CD4-positive, alpha-beta T cell (primary cell): ENCODE data around the gene TCF4. TPM values are rescaled to one million over a fixed set of nuclear protein-coding genes. Genes with fewer than 3 reads are reported as not detected.

Source experiments
- ATAC-seq: fragments of 200-7000 bp; cut with Tn5 transposase; one replicate; pipeline ENCODE4 v1.10.0; 2022; ENCODE audit warnings: mild to moderate bottlenecking; ENCODE audit not compliant: poor library complexity
- CTCF ChIA-PET: fragments of 350-600 bp; sonication (Branson Sonifier 250); formaldehyde crosslinking; loops from one replicate; lab custom pipeline; 2021; ENCODE audit warnings: antibody characterized with exemption, inconsistent platforms; lab: Charles Lee
- POLR2A ChIA-PET: fragments of 350-600 bp; sonication (Branson Sonifier 250); formaldehyde crosslinking; loops from one replicate; lab custom pipeline; 2021; ENCODE audit warnings: antibody characterized with exemption, inconsistent platforms; lab: Charles Lee
- DNase-seq, 14 experiments: peaks; one replicate each; pipeline ENCODE4 v3.0.0-alpha.2; 2013 to 2020; ENCODE audit warnings: mixed read lengths in 2 of 14
- H3K27ac ChIP-seq, 2 donors: one replicate each; pipeline versions ENCODE4 v1.5.1 to v1.7.0; 2013; ENCODE audit warnings: low read length in 2 of 2, low read depth in 1 of 2, mild to moderate bottlenecking in 1 of 2
- H3K27me3 ChIP-seq, 2 experiments: 1 replicate in 1 of 2; 2 replicates in 1 of 2; pipeline versions ENCODE4 v1.6.1 to v1.7.0; 2013; ENCODE audit warnings: low read length in 2 of 2, control low read depth in 1 of 2, mild to moderate bottlenecking in 1 of 2, moderate library complexity in 1 of 2; ENCODE audit not compliant: insufficient read depth in 2 of 2, control insufficient read depth in 1 of 2
- H3K36me3 ChIP-seq: one replicate; pipeline ENCODE4 v1.6.1; 2013; ENCODE audit warnings: low read length, control low read depth; ENCODE audit not compliant: insufficient read depth
- H3K4me1 ChIP-seq: one replicate; pipeline ENCODE4 v1.6.1; 2013; ENCODE audit warnings: low read length, control low read depth; ENCODE audit not compliant: insufficient read depth
- H3K4me3 ChIP-seq: one replicate; pipeline ENCODE4 v1.5.1; 2013; ENCODE audit warnings: mild to moderate bottlenecking, low read length, moderate library complexity
- H3K9me3 ChIP-seq, 2 experiments: 1 replicate in 1 of 2; 2 replicates in 1 of 2; pipeline versions ENCODE4 v1.6.1 to v1.7.0; 2013; ENCODE audit warnings: low read length in 2 of 2, mild to moderate bottlenecking in 2 of 2, control low read depth in 1 of 2, moderate library complexity in 1 of 2; ENCODE audit not compliant: control insufficient read depth in 1 of 2, insufficient read depth in 1 of 2
- H3K27ac Mint-ChIP-seq: one replicate; pipeline ENCODE4 v1.8.0; 2020; ENCODE audit warnings: mixed read lengths
- H3K27me3 Mint-ChIP-seq: one replicate; pipeline ENCODE4 v1.8.0; 2021; ENCODE audit warnings: mixed read lengths
- H3K36me3 Mint-ChIP-seq: one replicate; pipeline ENCODE4 v1.8.0; 2021; ENCODE audit warnings: low read depth, mixed read lengths
- H3K4me1 Mint-ChIP-seq: one replicate; pipeline ENCODE4 v1.8.0; 2021; ENCODE audit warnings: low read depth, mixed read lengths
- H3K4me3 Mint-ChIP-seq: one replicate; pipeline ENCODE4 v1.8.0; 2020; ENCODE audit warnings: mild to moderate bottlenecking, mixed read lengths
- H3K9me3 Mint-ChIP-seq: one replicate; pipeline ENCODE4 v1.8.0; 2020; ENCODE audit warnings: mixed read lengths
- intact Hi-C, 2 experiments: fragments of 100-400 bp; cut with DNase I in 1 of 2; cut with micrococcal nuclease in 1 of 2; formaldehyde crosslinking; loops; one replicate each; pipeline versions ENCODE4 v1.15.1 to v1.9.0; 2023 to 2025; cut with DNase I, micrococcal nuclease
- total RNA-seq, 174 experiments: library from RNA in 2 of 174; stranded (reverse) in 2 of 174; gene quantifications; one replicate each; pipeline ENCODE4 v1.2.3 and lab custom pipeline; 2021 to 2026
- TF ChIP-seq, protein P1 (sequence below): fragments of 200-600 bp; IDR thresholded peaks from one replicate; pipeline ENCODE4 v1.8.0; 2022; ENCODE audit warnings: antibody characterized with exemption, mild to moderate bottlenecking

TCF4 gene
- total RNA-seq, 2 experiments from 2014 or later: 3.0 to 3.2 TPM

DNA sequence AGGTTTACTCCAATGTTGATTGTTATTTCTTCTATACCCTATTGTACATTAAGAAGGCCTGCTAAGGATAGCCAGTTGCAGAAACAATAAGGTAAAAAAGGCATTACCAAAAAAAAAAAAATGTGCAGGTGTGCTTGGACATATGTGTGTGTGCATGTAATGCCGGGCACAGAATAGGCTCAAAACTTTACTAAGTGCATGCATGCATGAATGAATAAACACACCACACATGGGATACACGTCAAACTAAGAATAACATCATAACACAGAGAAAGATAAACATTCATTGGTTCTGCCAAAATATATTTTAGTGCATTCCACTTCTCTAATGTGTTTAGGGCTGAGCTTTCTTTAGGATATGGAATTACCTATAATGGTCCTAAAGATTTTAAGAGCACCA lies 298.2 kb downstream of the TCF4 start:
- no peaks in the 10 kb centered on the region for H3K9me3 Mint-ChIP-seq
- Histone ChIP-seq H3K9me3 (no peaks in the 10 kb centered on the region), H3K27ac (no peak overlapping the region), H3K4me3 (no peak overlapping the region), H3K27me3 (no peaks in the 10 kb centered on the region), H3K4me1 (no peaks in the 10 kb centered on the region), H3K36me3 (no peaks in the 10 kb centered on the region)
- H3K4me1 Mint-ChIP-seq: no peaks in the 10 kb centered on the region
- H3K27ac Mint-ChIP-seq: no peak overlapping the region
- H3K27me3 Mint-ChIP-seq: no peaks in the 10 kb centered on the region
- no peaks in the 10 kb centered on the region for H3K36me3 Mint-ChIP-seq
- CTCF ChIA-PET: no interaction called here
- intact Hi-C loops: no loop called here
- no peak overlapping the region for H3K4me3 Mint-ChIP-seq
- ATAC-seq: no peak
- POLR2A ChIA-PET: no interaction called here
- DNase-seq: no peak
- TF ChIP-seq, protein P1, sequence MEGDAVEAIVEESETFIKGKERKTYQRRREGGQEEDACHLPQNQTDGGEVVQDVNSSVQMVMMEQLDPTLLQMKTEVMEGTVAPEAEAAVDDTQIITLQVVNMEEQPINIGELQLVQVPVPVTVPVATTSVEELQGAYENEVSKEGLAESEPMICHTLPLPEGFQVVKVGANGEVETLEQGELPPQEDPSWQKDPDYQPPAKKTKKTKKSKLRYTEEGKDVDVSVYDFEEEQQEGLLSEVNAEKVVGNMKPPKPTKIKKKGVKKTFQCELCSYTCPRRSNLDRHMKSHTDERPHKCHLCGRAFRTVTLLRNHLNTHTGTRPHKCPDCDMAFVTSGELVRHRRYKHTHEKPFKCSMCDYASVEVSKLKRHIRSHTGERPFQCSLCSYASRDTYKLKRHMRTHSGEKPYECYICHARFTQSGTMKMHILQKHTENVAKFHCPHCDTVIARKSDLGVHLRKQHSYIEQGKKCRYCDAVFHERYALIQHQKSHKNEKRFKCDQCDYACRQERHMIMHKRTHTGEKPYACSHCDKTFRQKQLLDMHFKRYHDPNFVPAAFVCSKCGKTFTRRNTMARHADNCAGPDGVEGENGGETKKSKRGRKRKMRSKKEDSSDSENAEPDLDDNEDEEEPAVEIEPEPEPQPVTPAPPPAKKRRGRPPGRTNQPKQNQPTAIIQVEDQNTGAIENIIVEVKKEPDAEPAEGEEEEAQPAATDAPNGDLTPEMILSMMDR: no peak

DNA sequence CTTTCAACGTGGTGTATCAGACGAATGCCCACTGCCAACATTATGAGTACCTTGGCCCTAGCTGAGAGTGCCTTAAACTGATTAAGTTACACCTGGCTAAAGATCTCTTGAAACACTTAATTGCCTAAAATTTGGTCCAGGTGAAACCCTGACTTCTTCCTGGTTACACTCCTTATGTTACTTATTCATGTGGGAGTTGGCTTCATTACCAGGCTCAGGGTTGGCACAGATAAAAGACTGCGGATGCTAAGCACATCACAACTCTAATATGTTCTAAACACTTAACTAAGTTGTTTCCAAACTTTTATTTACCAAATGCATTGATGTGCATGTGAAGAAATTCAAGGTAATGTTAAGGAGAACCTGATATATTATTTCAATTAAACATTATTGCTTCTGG lies 298.9 kb downstream of the TCF4 start:
- no peak overlapping the region for H3K27ac Mint-ChIP-seq
- TF ChIP-seq, protein P1: no peak
- no peaks in the 10 kb centered on the region for H3K4me1 Mint-ChIP-seq
- H3K9me3 Mint-ChIP-seq: no peaks in the 10 kb centered on the region
- Histone ChIP-seq H3K36me3 (no peaks in the 10 kb centered on the region), H3K4me1 (no peaks in the 10 kb centered on the region), H3K27ac (no peak overlapping the region), H3K9me3 (no peaks in the 10 kb centered on the region), H3K4me3 (no peak overlapping the region), H3K27me3 (no peaks in the 10 kb centered on the region)
- DNase-seq (no peak), ATAC-seq (no peak)
- intact Hi-C loops: no loop called here
- no peak overlapping the region for H3K4me3 Mint-ChIP-seq
- ChIA-PET POLR2A (no interaction called here), CTCF (no interaction called here)
- no peaks in the 10 kb centered on the region for H3K27me3 Mint-ChIP-seq
- no peaks in the 10 kb centered on the region for H3K36me3 Mint-ChIP-seq

DNA sequence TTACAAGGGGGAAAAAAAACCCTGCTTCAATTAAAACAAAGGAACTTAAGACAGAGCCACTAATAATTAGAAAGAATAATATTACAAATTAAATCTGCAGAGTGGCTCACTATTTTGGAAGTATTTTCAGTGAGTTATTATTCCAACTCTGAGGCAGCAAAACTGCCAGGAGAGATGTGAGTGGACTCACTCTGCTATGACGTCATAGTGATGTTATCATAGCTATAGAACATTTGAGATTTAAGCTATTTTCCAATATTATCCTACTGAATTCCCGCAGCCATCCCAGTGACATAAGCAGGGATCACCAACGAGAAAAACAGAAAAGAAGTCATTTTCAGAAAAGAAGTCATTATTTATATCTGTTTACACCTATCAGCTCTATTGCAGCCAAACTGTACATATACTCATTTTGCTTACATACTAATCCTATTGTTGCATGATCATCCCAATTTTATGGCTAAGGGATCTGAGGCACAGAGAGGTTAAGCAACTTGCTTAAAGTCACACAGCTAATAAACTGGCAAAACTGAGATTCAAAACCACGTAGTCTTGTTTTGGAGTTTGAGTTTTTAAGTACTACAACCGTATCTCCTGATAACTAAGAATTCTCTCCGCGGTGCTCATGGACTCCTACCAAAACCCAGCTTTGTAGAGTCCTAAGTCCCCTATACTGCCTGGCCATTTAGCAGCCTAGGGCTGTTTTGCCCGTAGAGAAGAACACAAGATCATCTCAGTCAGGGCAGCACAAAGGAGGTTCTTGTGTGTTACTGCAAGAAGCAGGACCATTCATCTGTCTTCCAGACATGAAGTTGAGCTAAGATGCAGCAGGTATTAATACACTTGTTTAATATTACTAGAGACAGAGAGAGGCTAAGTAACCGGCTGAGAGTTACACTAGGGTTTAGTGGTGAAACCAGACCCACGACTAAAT lies 299.8 kb downstream of the TCF4 start:
- H3K36me3 Mint-ChIP-seq: no peaks in the 10 kb centered on the region

More for the DNA sequence above, 299.8 kb downstream of the TCF4 start:
- Histone ChIP-seq H3K36me3 (no peaks in the 10 kb centered on the region), H3K4me3 (no peak overlapping the region), H3K9me3 (no peaks in the 10 kb centered on the region), H3K27me3 (no peaks in the 10 kb centered on the region), H3K27ac (no peak overlapping the region), H3K4me1 (no peaks in the 10 kb centered on the region)
- no peak overlapping the region for H3K4me3 Mint-ChIP-seq
- intact Hi-C loops: no loop called here
- ChIA-PET CTCF (no interaction called here), POLR2A (no interaction called here)
- no peak overlapping the region for H3K27ac Mint-ChIP-seq
- ATAC-seq (no peak), DNase-seq (no peak)
- TF ChIP-seq, protein P1: no peak
- no peaks in the 10 kb centered on the region for H3K9me3 Mint-ChIP-seq
- no peaks in the 10 kb centered on the region for H3K27me3 Mint-ChIP-seq
- H3K4me1 Mint-ChIP-seq: no peaks in the 10 kb centered on the region
